ENCODE results near the gene SH3BP5. TPM values are rescaled to one million over a fixed set of nuclear protein-coding genes. Genes with fewer than 3 reads are reported as not detected.
A peak's percentile ranks its signal among the peaks of the same experiment; 100 is the strongest.

Gene SH3BP5
- total and polyA plus RNA-seq, 2 experiments from 2014 or later, result 37.8 to 39.2 TPM

DNA sequence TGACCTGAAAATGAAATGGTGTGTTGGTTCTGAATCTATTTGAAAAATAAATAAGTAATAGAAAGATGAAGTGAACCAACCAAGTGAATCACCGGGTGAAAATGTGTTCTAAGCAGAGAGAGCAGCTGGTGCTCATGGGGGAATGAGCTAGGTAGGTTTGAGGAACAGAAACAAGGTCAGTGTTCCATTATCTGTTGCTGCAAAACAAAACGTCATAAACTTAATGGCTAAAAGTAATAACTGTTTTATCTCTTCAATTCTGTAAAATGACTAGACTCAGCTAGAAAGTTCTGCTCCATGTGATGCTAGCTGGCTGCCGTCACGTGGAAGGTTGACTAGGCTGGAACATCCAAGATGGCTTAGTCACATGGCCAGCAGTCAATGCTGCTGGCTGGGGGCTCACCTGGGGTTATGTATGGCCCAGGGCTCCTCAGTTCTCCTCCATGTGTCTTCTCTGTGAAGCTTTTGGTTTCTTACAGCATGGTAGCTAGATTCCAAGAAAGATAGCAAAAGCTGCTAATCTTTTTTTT, 13.3 kb upstream of the SH3BP5 start:
- H3K27ac ChIP-seq, result no peak overlapping the region
- no peak overlapping the region for H3K4me2 ChIP-seq (ENCODE audit: unreplicated experiment)
- in situ Hi-C loops (cut with MboI), result no loop called here
- no peaks in the 10 kb centered on the region for H3K36me3 ChIP-seq (ENCODE audit: low read depth)
- no peaks in the 10 kb centered on the region for H3K79me2 ChIP-seq (ENCODE audit: insufficient read depth)
- H3K4me1 ChIP-seq (ENCODE audit: insufficient read depth), result no peaks in the 10 kb centered on the region
- no peaks in the 10 kb centered on the region for H4K20me1 ChIP-seq (ENCODE audit: insufficient read depth)
- no peaks in the 10 kb centered on the region for H3F3A ChIP-seq (ENCODE audit: insufficient read depth)
- no peak overlapping the region for H3K4me3 ChIP-seq
- no peak overlapping the region; the same call in 1 of the 2 replicates for H2AFZ ChIP-seq
- H3K9ac ChIP-seq, result no peak overlapping the region
- WGBS, 2 experiments (ENCODE audit: low coverage in 1 of 2, low lambda C conversion rate in 2 of 2, missing lambda C conversion rate in 2 of 2), result 19 to 25% methylated on average over 4 of the region's 4 CpGs
- DNase-seq, result peak; percentile 46
- H3K9me2 ChIP-seq (ENCODE audit: insufficient read depth), result no peaks in the 10 kb centered on the region
- TF ChIP-seq EZH2phosphoT487 (IDR thresholded peaks at IDR 0.05; ENCODE audit: insufficient read depth, low read depth) (no peak), EZH2 (IDR thresholded peaks at IDR 0.05; ENCODE audit: insufficient read depth, poor library complexity, severe bottlenecking) (no peak)
- H3K9me3 ChIP-seq (ENCODE audit: low read depth), result no peaks in the 10 kb centered on the region
- H3K27me3 ChIP-seq (replicated peaks; ENCODE audit: insufficient read depth), result 0 out of 2 replicates have a peak, but pooled peaks cover 4% of the 10 kb centered on the region

DNA sequence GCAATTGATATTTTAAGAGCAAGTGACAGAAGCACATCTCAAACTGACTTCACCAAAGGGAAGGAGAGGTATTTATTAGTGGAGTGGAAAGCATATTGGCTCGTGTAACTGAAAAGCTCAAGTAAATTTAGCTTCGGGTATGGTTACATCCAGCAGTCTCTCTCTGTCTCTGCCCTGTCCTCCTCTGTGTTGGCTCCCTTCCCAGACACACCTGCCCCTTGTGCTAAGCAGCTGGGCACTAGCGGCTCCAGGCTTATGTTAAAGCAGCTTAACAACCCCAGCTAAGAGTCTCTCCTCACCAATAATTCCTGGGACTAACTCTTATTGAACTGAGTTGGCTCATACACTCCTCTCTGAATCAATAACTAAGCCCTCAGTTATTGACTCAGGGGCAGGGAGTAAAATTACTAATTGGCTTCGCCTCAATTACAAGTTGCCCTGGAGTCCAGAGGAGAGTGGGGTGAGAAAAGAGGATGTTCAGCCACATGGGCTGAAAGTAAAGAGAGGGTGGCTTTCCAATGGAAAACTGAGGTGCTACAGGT, 12.8 kb upstream of the SH3BP5 start:
- H3K4me1 ChIP-seq (ENCODE audit: insufficient read depth), result 0 out of 2 replicates have a peak, but pooled peaks cover under 1% of the 10 kb centered on the region
- H3K9me2 ChIP-seq (ENCODE audit: insufficient read depth), result no peaks in the 10 kb centered on the region
- H3F3A ChIP-seq (ENCODE audit: insufficient read depth), result no peaks in the 10 kb centered on the region
- H3K4me3 ChIP-seq, result no peak overlapping the region
- H3K9ac ChIP-seq, result no peak overlapping the region
- H3K79me2 ChIP-seq (ENCODE audit: insufficient read depth), result no peaks in the 10 kb centered on the region
- H3K36me3 ChIP-seq (ENCODE audit: low read depth), result no peaks in the 10 kb centered on the region
- DNase-seq, result no peak
- 57 to 61% methylated on average over 4 of the region's 4 CpGs for WGBS, 2 experiments (ENCODE audit: low coverage in 1 of 2, low lambda C conversion rate in 2 of 2, missing lambda C conversion rate in 2 of 2)
- H4K20me1 ChIP-seq (ENCODE audit: insufficient read depth), result no peaks in the 10 kb centered on the region
- 0 out of 2 replicates have a peak, but pooled peaks cover 4% of the 10 kb centered on the region for H3K27me3 ChIP-seq (replicated peaks; ENCODE audit: insufficient read depth)
- in situ Hi-C loops (cut with MboI), result no loop called here
- no peak overlapping the region; the same call in 1 of the 2 replicates for H2AFZ ChIP-seq
- H3K9me3 ChIP-seq (ENCODE audit: low read depth), result no peaks in the 10 kb centered on the region
- H3K4me2 ChIP-seq (ENCODE audit: unreplicated experiment), result no peak overlapping the region
- no peak for TF ChIP-seq EZH2phosphoT487 (IDR thresholded peaks at IDR 0.05; ENCODE audit: insufficient read depth, low read depth)
- no peak for TF ChIP-seq EZH2 (IDR thresholded peaks at IDR 0.05; ENCODE audit: insufficient read depth, poor library complexity, severe bottlenecking)
- no peak overlapping the region for H3K27ac ChIP-seq

DNA sequence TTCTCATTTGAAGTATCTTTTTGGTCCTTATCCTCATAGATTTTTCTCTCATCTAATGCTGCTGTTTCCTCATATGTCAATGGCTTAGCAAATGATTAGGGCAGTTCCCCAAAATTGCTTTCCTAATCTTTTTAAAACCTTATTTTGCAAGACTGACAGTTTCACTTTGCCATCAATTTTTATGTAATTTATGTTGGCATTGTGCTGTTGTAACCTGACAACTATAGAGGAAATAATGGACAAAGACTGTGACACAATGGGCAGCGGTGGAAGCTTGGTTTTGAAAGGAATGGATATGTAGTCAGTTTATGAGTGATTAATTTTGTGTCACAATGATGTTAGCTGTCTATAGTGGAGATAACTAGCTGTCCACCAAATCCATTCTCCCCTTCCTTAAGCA, 10.6 kb upstream of the SH3BP5 start:
- Histone ChIP-seq H3K79me2 (ENCODE audit: insufficient read depth) (no peaks in the 10 kb centered on the region), H3K4me3 (no peak overlapping the region), H3K9me3 (ENCODE audit: low read depth) (no peaks in the 10 kb centered on the region), H3K9ac (no peak overlapping the region), H3K27ac (no peak overlapping the region), H3K36me3 (ENCODE audit: low read depth) (no peaks in the 10 kb centered on the region), H4K20me1 (ENCODE audit: insufficient read depth) (no peaks in the 10 kb centered on the region), H3F3A (ENCODE audit: insufficient read depth) (no peaks in the 10 kb centered on the region), H3K4me2 (ENCODE audit: unreplicated experiment) (no peak overlapping the region), H3K9me2 (ENCODE audit: insufficient read depth) (no peaks in the 10 kb centered on the region), H3K4me1 (ENCODE audit: insufficient read depth) (0 out of 2 replicates have a peak, but pooled peaks cover 6% of the 10 kb centered on the region), H3K27me3 (replicated peaks; ENCODE audit: insufficient read depth) (0 out of 2 replicates have a peak, but pooled peaks cover 4% of the 10 kb centered on the region), H2AFZ (no peak overlapping the region)
- no peak for DNase-seq
- 93% methylated on average over 1 of the region's 1 CpG for WGBS, 2 experiments (ENCODE audit: low coverage in 1 of 2, low lambda C conversion rate in 2 of 2, missing lambda C conversion rate in 2 of 2)
- TF ChIP-seq EZH2phosphoT487 (IDR thresholded peaks at IDR 0.05; ENCODE audit: insufficient read depth, low read depth) (no peak), EZH2 (IDR thresholded peaks at IDR 0.05; ENCODE audit: insufficient read depth, poor library complexity, severe bottlenecking) (no peak)
- in situ Hi-C loops (cut with MboI), result no loop called here

DNA sequence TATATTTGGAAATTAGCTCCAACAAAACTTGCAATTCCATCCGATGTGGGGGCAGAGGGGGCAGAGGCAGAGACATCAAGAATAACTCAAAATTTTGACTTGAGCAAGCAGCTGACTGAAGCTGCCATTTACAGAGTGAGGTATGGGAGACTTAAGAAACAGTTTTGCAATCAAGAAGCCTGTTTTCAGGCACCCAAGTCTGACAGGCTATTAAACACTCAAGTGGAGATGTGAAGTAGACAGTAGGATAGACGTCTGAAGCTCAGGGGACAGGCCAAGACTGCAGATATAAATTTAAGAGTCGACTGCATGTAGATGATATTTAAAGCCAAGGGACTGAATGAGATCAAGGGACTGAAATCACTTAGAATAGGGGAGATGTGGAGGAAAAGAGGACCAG, 9.9 kb upstream of the SH3BP5 start:
- 0 out of 2 replicates have a peak, but pooled peaks cover 4% of the 10 kb centered on the region for H3K27me3 ChIP-seq (replicated peaks; ENCODE audit: insufficient read depth)
- no peaks in the 10 kb centered on the region for H3K9me3 ChIP-seq (ENCODE audit: low read depth)
- no peak for TF ChIP-seq EZH2 (IDR thresholded peaks at IDR 0.05; ENCODE audit: insufficient read depth, poor library complexity, severe bottlenecking)
- no peak for TF ChIP-seq EZH2phosphoT487 (IDR thresholded peaks at IDR 0.05; ENCODE audit: insufficient read depth, low read depth)
- in situ Hi-C loops (cut with MboI), result no loop called here
- no peaks in the 10 kb centered on the region for H3K36me3 ChIP-seq (ENCODE audit: low read depth)
- no peak overlapping the region for H3K9ac ChIP-seq
- H3K9me2 ChIP-seq (ENCODE audit: insufficient read depth), result no peaks in the 10 kb centered on the region
- 66 to 67% methylated on average over 3 of the region's 3 CpGs for WGBS, 2 experiments (ENCODE audit: low coverage in 1 of 2, low lambda C conversion rate in 2 of 2, missing lambda C conversion rate in 2 of 2)
- H3K4me3 ChIP-seq, result no peak overlapping the region
- H3F3A ChIP-seq (ENCODE audit: insufficient read depth), result no peaks in the 10 kb centered on the region
- no peaks in the 10 kb centered on the region for H3K79me2 ChIP-seq (ENCODE audit: insufficient read depth)
- no peak for DNase-seq
- H4K20me1 ChIP-seq (ENCODE audit: insufficient read depth), result no peaks in the 10 kb centered on the region
- 0 out of 2 replicates have a peak, but pooled peaks cover 6% of the 10 kb centered on the region for H3K4me1 ChIP-seq (ENCODE audit: insufficient read depth)
- no peak overlapping the region for H3K27ac ChIP-seq
- H2AFZ ChIP-seq, result no peak overlapping the region
- no peak overlapping the region for H3K4me2 ChIP-seq (ENCODE audit: unreplicated experiment)
